ENCODE measurements around the gene SF3B3. TPM values are rescaled to one million over a fixed set of nuclear protein-coding genes. Genes with fewer than 3 reads are reported as not detected.
"Not testable (repeated sequence)": the region's sequence is repeated elsewhere in the genome, so short reads cannot be mapped to it uniquely, and the experiment has no call there.

SF3B3 gene
- polyA plus RNA-seq, 4 donors = 361 to 418 (median 369) TPM

GRCh38 chr16:70510216-70510615 lies 13.4 kb upstream of the SF3B3 start:
- DNase-seq (ENCODE audit: low read depth in 4 of 4, low spot score in 3 of 4) = no peak

- no peak for DNase-seq (ENCODE audit: low read depth in 4 of 4, low spot score in 3 of 4)
Observed at GRCh38 chr16:70511833-70512232, 11.8 kb upstream of the SF3B3 start.

- no peak for DNase-seq (ENCODE audit: low read depth in 4 of 4, low spot score in 3 of 4)
Observed at GRCh38 chr16:70512456-70512855, 11.2 kb upstream of the SF3B3 start.

GRCh38 chr16:70520612-70521297 lies 2.9 kb upstream of the SF3B3 start:
- DNase-seq (ENCODE audit: low read depth in 4 of 4, low spot score in 3 of 4) = no peak

- no peak for DNase-seq (ENCODE audit: low read depth in 4 of 4, low spot score in 3 of 4)
Observed at GRCh38 chr16:70522216-70523075, 1.2 kb upstream of the SF3B3 start.

- DNase-seq (ENCODE audit: low read depth in 4 of 4, low spot score in 3 of 4) = peak; percentile 78 to 86 (median 82)
Observed at GRCh38 chr16:70523076-70523742, 407 bp upstream of the SF3B3 start, which contains the start of gene COG4. Gene COG4, minus strand, starts transcription at chr16:70523554. Its CDS starts 11 bp downstream, at chr16:70523543.

- DNase-seq (ENCODE audit: low read depth in 4 of 4, low spot score in 3 of 4) = peak in 3 of 4 donors; percentile 2 to 19 (median 11)
Observed at GRCh38 chr16:70524399-70524825, 796 bp downstream of the SF3B3 start.

GRCh38 chr16:70526403-70526802 lies 2.8 kb downstream of the SF3B3 start:
- DNase-seq (ENCODE audit: low read depth in 4 of 4, low spot score in 3 of 4) = no peak

GRCh38 chr16:70527315-70527996 lies 3.8 kb downstream of the SF3B3 start:
- DNase-seq (ENCODE audit: low read depth in 4 of 4, low spot score in 3 of 4) = no peak

GRCh38 chr16:70529051-70529777 lies 5.6 kb downstream of the SF3B3 start:
- peak in 1 of 4 donors; percentile 1 for DNase-seq (ENCODE audit: low read depth in 4 of 4, low spot score in 3 of 4)

- DNase-seq (ENCODE audit: low read depth in 4 of 4, low spot score in 3 of 4) = not testable (repeated sequence)
Observed at GRCh38 chr16:70529954-70530353, 6.3 kb downstream of the SF3B3 start.

GRCh38 chr16:70534971-70535370 lies 11.4 kb downstream of the SF3B3 start:
- no peak for DNase-seq (ENCODE audit: low read depth in 4 of 4, low spot score in 3 of 4)

- no peak for DNase-seq (ENCODE audit: low read depth in 4 of 4, low spot score in 3 of 4)
Observed at GRCh38 chr16:70540994-70541393, 17.4 kb downstream of the SF3B3 start.

- DNase-seq (ENCODE audit: low read depth in 4 of 4, low spot score in 3 of 4) = no peak
Observed at GRCh38 chr16:70544548-70544947, 20.9 kb downstream of the SF3B3 start.

GRCh38 chr16:70548936-70549335 lies 25.3 kb downstream of the SF3B3 start:
- DNase-seq (ENCODE audit: low read depth in 4 of 4, low spot score in 3 of 4) = no peak

GRCh38 chr16:70550082-70550481 lies 26.5 kb downstream of the SF3B3 start:
- DNase-seq (ENCODE audit: low read depth in 4 of 4, low spot score in 3 of 4) = no peak

GRCh38 chr16:70551788-70552187 lies 28.2 kb downstream of the SF3B3 start:
- no peak for DNase-seq (ENCODE audit: low read depth in 4 of 4, low spot score in 3 of 4)

- DNase-seq (ENCODE audit: low read depth in 4 of 4, low spot score in 3 of 4) = no peak
Observed at GRCh38 chr16:70552675-70553074, 29.1 kb downstream of the SF3B3 start.

GRCh38 chr16:70553645-70554044 lies 30.0 kb downstream of the SF3B3 start:
- DNase-seq (ENCODE audit: low read depth in 4 of 4, low spot score in 3 of 4) = no peak

- DNase-seq (ENCODE audit: low read depth in 4 of 4, low spot score in 3 of 4) = no peak
Observed at GRCh38 chr16:70556063-70556462, 32.4 kb downstream of the SF3B3 start.
